IPS-18c (cell line): ENCODE data around the gene BTBD16.

Experiments used
- H3K4me3 ChIP-seq: 2 replicates; pipeline ENCODE4 v1.7.0; 2013; ENCODE audit warnings: low read depth, mild to moderate bottlenecking, low read length, moderate library complexity; ENCODE audit not compliant: insufficient read depth
- H3K9me3 ChIP-seq: one replicate; pipeline ENCODE4 v1.6.1; 2013; ENCODE audit warnings: mild to moderate bottlenecking, low read length, moderate library complexity; ENCODE audit not compliant: control insufficient read depth, insufficient read depth

BTBD16 gene

DNA sequence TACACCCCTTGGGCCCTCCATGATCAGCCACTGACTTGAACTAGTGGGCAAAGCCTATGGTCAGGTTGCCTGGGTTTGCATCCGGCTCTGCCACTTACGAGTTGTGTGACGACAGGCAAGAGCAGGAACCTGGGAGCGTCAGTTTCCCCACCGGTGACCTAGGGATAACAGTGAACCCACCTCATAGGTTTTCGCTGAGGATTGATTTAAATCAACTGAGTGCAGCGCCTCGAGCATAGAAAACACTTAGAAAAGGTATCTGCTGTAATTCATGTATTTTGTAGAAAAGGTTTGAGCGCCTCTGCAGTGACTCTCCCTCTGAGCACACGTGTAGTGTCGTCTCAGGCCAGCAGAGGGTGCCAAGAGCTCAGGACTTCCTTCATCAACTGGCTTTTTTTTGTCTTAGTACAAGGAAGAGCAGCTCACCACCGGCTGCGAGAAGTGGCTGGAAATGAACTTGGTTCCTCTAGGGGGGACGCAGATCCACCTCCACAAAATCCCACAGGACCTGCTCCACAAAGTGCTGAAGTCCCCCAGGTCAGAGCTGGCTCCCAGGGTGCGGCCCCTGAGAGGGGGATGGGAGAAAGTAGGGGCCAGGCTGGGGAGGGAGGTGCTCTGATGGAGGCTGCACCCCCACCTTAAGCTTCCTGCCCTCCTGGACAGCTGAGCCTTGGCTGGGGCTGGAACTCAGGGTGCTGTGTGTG is 27.7 kb downstream of the BTBD16 start:
- H3K9me3 ChIP-seq: peaks cover 2% of the 10 kb centered on the region
- no peak overlapping the region for H3K4me3 ChIP-seq

DNA sequence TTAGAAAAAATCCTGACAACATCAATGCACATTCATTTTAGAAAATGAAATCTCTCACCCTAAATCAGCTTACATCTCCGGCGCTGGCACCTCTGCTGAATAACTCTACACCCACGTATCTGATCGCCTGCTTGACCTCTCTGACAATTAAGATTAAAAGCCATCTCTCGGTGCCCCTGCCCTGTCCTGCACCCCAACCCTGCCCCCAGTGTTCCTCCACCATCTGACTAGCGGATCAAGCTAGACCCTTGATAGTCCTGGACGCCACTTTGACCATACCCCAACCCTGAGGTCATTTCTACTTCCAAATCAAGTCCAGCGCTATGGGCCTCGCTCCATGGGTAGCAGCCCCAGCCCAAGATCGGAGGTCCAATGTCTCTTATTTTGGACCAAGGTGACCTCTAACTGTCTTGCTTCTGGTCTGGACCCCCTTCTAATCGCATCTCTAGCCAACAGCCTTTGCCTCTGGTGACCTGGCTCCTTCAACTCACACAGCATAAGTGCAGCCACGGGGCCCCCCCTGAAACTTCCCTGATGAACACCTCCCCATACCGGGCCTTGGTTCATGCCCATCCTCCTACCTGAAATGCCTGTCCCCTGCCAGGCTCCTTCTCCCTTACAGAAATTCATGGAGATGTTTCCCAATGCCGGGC is 28.5 kb downstream of the BTBD16 start:
- Histone ChIP-seq H3K9me3 (peaks cover 2% of the 10 kb centered on the region), H3K4me3 (no peak overlapping the region)

DNA sequence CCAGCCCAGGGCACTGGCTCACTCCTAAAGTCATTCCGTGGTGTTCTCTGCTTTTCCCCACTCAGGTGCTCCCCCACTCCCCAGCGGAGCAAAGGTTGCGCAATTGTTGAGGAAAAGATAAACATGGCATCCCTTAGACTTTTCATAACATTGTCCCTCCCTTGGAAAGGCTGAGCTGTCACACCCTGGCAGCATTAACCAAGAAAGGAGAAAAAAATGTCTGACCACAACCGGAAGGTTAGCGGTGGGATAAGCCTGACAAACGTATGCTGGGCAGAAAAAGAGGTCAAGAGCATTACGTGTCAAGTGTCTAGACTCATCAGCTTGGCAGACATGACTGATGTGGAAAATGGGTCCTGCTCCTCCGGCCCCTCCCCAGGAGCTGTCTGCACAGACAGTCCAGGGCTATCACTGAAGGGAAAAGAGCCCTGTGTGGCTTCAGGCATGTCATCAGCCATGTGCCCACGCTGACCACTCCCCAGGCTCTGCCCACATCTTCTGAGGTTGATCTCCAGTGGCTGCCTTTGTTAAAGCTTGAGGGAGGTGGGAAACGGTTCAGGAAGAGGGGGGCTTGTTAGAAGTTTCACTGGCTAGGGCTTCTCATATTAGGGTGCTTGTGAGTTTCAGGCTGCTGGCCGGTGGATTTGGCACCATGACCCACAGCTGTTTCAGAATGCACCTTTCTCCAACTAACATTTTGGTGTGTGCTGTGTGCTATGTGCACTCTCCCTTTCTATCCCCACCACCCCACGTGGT is 30.1 kb downstream of the BTBD16 start:
- Histone ChIP-seq H3K9me3 (peaks cover 7% of the 10 kb centered on the region), H3K4me3 (no peak overlapping the region)

DNA sequence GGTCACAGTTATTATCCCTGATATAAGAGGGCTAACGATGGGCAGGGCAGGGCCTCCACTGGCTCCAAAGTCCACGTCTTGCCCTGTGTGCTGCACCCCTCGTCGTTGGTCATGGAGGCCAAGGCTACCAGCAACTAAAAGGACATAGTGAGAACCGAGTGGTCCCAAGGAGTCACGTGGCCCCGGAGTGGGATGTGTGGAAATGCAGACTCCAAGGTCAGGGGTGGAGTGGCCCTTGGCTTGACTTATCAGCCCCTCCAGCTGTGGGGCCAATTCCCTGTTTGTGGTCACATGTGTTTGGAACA is 30.7 kb downstream of the BTBD16 start:
- Histone ChIP-seq H3K4me3 (no peak overlapping the region), H3K9me3 (peaks cover 7% of the 10 kb centered on the region)

DNA sequence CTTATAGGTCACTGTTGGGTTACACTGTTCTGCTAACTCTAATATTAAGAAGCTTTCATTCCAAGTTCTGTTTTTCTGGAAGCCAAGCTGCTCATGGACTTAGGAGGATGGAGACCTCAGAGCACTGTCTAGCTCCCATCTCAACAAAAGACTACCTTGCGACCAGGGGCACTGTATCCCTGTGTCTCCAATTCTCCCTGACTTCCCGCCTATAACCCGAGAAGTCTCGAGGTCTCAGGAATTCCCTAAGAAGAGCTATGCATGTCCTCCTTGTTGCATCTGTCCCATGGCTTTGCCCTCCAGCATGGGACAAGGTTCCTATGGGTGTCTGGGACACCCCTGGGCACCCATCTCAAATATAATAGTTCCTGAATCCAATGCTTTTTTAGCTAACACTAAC is 31.2 kb downstream of the BTBD16 start:
- H3K4me3 ChIP-seq: no peak overlapping the region

DNA sequence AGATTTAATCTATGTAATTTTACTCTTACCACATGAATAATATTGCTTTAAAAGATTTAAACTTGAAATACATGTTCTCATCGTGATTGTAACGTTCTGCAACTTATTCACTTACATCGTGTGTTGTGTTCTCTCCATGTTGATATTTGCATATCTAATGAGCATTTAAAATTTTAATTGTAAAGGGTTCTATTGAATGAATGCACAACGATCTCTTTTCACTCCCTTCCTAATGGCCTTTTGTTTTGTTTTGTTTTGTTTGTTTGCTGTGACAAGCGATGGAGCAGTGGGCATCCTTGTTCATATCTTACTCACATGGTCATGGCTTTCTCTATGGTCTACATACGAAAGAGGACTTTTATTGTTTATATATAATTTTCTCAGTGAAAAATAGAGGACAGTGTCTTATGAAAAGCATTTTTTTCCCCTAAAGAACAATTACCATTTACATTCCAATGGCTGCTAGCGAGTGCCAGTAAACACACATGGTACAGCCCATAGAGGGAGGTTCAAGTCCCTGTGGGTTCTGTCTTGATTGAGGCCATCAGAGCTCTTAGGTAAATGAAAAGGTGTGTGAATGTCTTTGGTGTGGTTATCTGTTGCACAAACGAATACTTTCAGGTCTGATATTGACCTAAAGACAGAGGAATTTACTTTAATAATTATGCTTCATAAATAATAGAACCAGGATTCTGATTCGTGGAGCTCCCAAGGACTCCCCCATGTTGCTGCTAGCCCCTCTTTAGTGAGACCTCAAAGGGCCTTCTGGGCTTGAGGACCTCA is 32.4 kb downstream of the BTBD16 start:
- Histone ChIP-seq H3K9me3 (peaks cover 7% of the 10 kb centered on the region), H3K4me3 (no peak overlapping the region)

More for the DNA sequence above, 31.2 kb downstream of the BTBD16 start:
- peaks cover 7% of the 10 kb centered on the region for H3K9me3 ChIP-seq

DNA sequence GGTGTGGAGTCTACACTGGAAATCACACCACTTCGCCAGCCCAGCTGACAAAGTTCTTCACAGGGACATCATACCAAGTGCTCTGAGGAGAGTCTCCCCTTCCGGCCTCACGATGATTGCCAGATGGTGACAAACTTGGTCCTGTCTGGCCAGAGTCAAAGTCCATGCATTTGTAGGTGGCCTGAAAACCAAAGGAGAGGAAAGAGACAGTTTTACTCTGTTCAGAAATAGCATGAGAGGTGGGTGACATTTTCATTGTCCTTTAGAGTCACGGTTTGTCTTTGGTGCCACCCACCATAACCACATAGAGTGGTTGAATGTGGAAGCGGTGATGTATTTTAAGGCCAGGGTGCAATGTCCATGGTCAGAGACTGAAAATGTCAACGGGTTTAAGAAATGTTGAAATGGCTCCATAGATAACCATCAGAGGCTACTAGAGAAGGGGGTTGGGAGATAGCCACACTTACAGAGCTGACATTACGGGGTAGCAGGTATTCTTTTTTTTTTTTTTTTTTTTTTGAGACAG is 33.0 kb downstream of the BTBD16 start:
- H3K4me3 ChIP-seq: no peak overlapping the region

DNA sequence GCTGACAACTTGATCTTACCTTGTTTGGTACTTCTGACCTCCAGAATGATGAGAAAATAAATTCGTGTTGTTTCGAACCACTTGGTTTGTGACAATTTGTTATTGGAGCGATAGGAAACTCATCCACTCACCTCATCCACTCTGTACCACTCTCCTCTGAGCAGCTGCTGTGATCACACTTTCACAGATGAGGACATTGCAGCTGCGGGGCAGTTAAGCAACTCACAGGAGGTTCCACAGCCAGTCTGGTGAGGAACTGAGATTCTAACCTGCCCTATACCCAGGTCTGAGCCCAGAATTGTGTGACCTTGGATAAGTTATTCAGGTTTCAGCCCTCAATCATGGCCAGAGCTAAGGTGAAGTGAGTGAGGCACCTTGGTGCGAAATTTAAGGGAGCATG is 35.2 kb downstream of the BTBD16 start:
- H3K4me3 ChIP-seq: no peak overlapping the region

More for the DNA sequence above, 33.0 kb downstream of the BTBD16 start:
- H3K9me3 ChIP-seq: peaks cover 7% of the 10 kb centered on the region

DNA sequence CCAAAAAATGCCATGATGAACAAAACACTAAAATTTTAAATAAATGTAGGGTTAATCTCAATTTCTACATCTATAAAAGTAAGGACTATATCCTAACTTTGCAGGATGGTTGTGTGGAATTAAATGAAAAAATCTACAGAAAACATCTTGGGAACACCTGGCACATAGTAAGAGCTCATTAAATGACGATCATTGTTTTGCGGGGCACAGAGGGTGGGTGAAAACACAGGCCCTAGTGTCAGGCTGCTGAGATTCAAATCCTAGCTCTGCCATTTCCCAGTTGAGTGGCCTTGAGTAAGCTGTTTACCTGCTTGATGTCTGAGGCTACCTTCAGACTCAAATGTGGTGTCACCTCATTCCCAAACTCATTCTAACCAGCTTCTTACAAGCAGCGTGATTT is 35.6 kb downstream of the BTBD16 start:
- Histone ChIP-seq H3K4me3 (no peak overlapping the region), H3K9me3 (peaks cover 5% of the 10 kb centered on the region)

More for the DNA sequence above, 35.2 kb downstream of the BTBD16 start:
- peaks cover 5% of the 10 kb centered on the region for H3K9me3 ChIP-seq

DNA sequence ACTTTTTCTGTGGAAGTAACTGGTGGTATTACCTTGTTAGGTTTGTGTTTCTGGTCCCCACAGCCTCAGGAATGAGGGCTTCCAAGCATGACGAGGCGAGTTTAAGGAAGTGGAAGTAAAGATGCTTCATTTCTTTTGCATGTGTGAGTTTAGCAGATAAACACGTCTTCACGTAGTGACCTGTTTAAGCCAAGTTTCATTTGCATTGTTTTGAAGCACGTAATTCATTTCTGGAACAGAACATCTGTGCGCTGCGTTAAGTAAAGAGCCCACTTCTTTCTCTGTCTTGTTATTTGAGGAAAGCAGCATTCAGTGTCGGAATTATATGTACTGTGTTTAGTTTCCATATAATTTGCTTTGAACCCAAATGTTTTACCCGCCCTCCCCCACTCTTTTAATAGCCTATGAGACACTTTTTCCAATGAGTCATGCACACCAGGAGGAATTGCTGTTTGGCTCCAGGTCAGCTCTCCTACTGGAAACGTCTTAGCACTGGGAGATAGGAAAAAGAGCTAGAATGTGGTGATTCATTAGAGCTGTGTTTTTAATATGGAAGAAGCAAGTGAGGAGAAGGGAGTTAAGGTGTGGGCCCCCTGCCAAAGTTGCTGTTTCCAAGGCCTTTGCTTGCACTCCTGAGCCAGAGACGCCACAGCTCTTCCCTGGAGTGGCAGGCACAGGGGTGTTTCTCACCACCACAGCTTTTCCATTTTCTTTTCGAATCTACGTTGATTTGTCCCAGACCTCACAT is 36.7 kb downstream of the BTBD16 start:
- H3K9me3 ChIP-seq: peaks cover 5% of the 10 kb centered on the region
- H3K4me3 ChIP-seq: no peak overlapping the region

DNA sequence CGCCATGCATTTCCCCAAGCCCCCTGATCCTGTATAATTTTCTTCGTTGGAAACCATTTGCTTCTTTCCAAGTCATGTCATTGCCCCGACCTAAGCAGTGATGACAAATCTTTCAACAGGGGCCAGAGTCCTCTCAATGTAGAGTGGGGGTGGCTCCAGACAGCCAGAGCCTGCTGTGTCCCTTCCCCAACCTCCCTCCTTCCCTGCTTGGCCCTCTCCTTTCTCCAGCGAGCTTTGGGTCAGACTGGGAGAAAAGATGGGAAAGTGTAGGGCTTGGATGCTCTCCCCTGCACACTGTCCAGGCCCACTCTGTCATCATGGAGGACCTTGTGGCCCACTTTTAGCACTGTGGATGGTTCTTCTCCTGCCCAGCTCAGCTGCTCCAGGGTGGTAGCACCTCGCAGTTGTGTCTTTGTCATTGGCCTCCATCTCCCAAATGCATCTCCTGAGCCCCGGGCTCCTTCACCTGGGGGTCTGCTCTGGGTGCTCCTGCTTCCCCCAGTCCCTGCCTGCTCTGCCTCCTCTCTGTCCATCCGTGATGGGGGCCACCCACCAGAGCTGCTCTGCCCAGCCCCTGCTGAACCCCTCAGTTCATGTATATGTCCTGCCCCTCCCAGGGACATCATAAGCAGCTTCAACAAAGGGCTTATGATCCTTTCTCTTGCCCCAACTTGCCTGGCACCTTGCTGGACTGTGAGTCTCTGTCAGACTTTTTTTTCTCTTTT is 37.5 kb downstream of the BTBD16 start:
- H3K9me3 ChIP-seq: peaks cover 5% of the 10 kb centered on the region
- H3K4me3 ChIP-seq: no peak overlapping the region

DNA sequence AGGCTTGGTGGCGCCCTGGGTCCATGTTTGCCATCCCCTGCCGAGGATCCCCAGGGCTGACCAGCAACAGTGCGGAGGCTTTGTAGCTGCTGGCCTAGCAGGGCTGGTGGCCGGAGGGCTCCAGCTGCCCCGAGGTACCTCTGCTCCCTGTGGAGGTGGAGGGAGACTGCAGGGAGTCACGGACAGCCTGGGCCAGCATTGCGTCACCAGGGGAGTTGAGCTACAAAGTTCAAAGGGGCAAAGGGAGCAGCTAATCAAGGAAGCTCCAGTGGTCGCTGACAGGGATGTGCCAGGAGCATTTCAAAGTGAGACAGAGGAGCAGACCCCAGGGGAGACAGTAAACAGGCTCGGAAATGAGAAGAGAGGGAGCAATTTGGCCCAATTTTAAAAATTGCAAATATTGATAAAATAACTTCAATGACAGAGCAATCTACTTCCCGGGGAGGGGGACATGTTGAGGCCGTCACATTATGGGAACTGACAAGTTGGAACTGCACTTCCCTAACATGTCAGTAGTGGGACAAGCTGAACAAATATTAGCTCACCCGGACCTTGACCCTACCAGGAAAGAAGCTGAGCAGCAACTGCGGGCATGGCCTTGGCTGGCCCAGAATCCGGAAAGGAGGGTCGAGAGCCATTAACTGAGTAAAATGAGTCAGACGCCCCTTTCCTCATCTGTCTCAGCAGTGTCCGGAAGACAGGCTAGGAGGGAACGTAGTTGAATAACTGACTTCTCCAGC is 39.4 kb downstream of the BTBD16 start:
- Histone ChIP-seq H3K9me3 (no peaks in the 10 kb centered on the region), H3K4me3 (no peak overlapping the region)

DNA sequence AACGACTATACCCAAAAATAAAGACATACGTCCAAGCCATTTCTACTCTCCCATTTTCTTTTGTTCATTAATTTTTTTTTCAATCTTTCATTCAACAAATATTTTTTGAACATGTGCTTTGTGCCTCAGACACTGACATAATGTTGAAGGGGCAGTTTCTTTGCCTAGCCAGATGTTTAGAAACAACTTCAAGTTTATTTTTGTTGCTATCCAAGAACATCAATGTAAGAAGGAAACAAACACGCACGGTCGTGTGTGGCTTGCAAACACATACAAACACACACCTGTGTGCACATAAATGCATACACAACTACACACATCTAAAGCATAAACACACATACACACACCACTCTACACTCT is 39.9 kb downstream of the BTBD16 start:
- Histone ChIP-seq H3K9me3 (no peaks in the 10 kb centered on the region), H3K4me3 (no peak overlapping the region)

DNA sequence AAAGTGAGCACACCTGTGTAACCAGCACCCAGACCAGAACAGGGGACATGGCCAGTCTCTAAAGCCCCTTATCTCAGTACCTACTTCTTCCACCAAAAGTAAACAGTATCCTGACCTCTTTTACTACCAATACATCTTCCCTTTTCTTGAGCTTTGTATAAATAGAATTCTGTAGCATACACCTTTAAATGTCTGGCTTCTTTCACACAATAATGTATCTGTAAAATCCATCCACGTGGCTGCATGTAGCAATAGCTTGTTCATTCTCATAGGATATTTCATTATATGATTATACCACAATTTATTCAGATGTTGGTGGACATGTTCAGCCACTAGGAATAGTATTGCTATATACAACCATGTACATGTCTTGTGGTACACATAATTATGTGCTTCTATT is 40.6 kb downstream of the BTBD16 start:
- H3K9me3 ChIP-seq: peaks cover 2% of the 10 kb centered on the region
- no peak overlapping the region for H3K4me3 ChIP-seq

DNA sequence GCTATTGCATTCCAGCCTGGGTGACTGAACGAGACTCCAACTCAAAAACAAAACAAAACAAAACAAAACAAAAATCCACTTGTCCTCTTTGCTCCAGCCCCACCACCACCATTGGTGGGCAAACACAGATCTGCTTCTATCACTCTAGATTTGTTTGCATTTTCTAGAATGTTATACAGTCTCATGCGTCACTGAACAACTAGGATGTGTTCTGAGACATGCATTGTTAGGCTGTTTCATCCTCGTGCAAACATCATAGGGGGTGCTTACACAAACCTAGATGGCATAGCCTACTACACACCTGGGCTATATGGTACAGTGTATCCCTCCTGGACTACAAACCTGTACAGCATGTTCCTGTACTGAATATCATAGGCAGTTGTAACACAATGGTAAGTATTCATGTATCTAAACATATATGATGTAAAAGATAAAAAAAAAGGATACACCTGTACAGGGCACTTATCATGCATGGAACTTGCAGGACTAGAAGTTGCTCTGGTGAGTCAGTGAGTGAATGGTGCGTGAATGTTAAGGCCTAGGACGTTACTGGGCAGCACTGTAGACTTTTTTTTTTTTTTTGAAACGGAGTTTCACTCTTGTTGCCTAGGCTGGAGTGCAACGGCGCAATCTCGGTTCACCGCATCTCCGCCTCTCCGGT is 45.3 kb downstream of the BTBD16 start:
- H3K4me3 ChIP-seq: no peak overlapping the region
- H3K9me3 ChIP-seq: peaks cover 2% of the 10 kb centered on the region
